ENCODE measurements around the gene ZNF20.

The ZNF20 gene

GRCh38 chr19:12139885-12140544 is at the start of gene ZNF20:
TSS of gene ZNF20 (minus strand) at chr19:12140350. CDS start at chr19:12140182, 168 bp downstream.
- H3K36me3 Mint-ChIP-seq, result peaks cover 33% of the 10 kb centered on the region
- DNase-seq (ENCODE audit: low spot score in 2 of 2), result peak; percentile 84 to 95
- peaks cover 36% of the 10 kb centered on the region for H3K4me1 Mint-ChIP-seq
- ATAC-seq, result peak; percentile 96
- H3K4me3 Mint-ChIP-seq, result peak within 1 kb of the TSS; percentile 76
- H3K9me3 Mint-ChIP-seq, result no peaks in the 10 kb centered on the region
- H3K27ac Mint-ChIP-seq, result peak within 1 kb of the TSS; percentile 60

GRCh38 chr19:12187625-12188024 is 47.5 kb upstream of the ZNF20 start:
- no peaks in the 10 kb centered on the region for H3K4me1 Mint-ChIP-seq
- no peak for ATAC-seq
- peaks cover 76% of the 10 kb centered on the region for H3K36me3 Mint-ChIP-seq
- H3K27ac Mint-ChIP-seq, result no peak overlapping the region
- no peak for DNase-seq (ENCODE audit: low spot score in 2 of 2)
- H3K9me3 Mint-ChIP-seq, result peaks cover 25% of the 10 kb centered on the region
- H3K4me3 Mint-ChIP-seq, result no peak overlapping the region

GRCh38 chr19:12180377-12180776 is 40.2 kb upstream of the ZNF20 start:
- Mint-ChIP-seq H3K9me3 (peaks cover 9% of the 10 kb centered on the region), H3K4me3 (no peak overlapping the region), H3K36me3 (peaks cover 48% of the 10 kb centered on the region), H3K27ac (no peak overlapping the region), H3K4me1 (peaks cover 12% of the 10 kb centered on the region)
- DNase-seq (ENCODE audit: low spot score in 2 of 2) (no peak), ATAC-seq (no peak)

- Mint-ChIP-seq H3K27ac (peak overlapping the region; percentile 61), H3K4me3 (no peak overlapping the region), H3K9me3 (no peaks in the 10 kb centered on the region), H3K4me1 (peaks cover 33% of the 10 kb centered on the region), H3K36me3 (peaks cover 76% of the 10 kb centered on the region)
- ATAC-seq, result no peak
- DNase-seq (ENCODE audit: low spot score in 2 of 2), result no peak
Measured at GRCh38 chr19:12166626-12167025, 26.5 kb upstream of the ZNF20 start.

- H3K36me3 Mint-ChIP-seq, result peaks cover 48% of the 10 kb centered on the region
- peak overlapping the region; percentile 100 for H3K27ac Mint-ChIP-seq
- ATAC-seq (no peak), DNase-seq (ENCODE audit: low spot score in 2 of 2) (no peak)
- peak overlapping the region; percentile 99 for H3K4me3 Mint-ChIP-seq
- no peaks in the 10 kb centered on the region for H3K9me3 Mint-ChIP-seq
- peaks cover 33% of the 10 kb centered on the region for H3K4me1 Mint-ChIP-seq
Measured at GRCh38 chr19:12163826-12164225, 23.7 kb upstream of the ZNF20 start.

- peaks cover 33% of the 10 kb centered on the region for H3K4me1 Mint-ChIP-seq
- peak within 1 kb of the TSS; percentile 99 for H3K4me3 Mint-ChIP-seq
- ATAC-seq (peak; percentile 99), DNase-seq (ENCODE audit: low spot score in 2 of 2) (peak; percentile 82 to 94)
- peaks cover 42% of the 10 kb centered on the region for H3K36me3 Mint-ChIP-seq
- H3K27ac Mint-ChIP-seq, result peak within 1 kb of the TSS; percentile 100
- no peaks in the 10 kb centered on the region for H3K9me3 Mint-ChIP-seq
Measured at GRCh38 chr19:12162882-12163806, 23.0 kb upstream of the ZNF20 start, which contains the start of gene ZNF136. TSS of gene ZNF136 (plus strand) at chr19:12163096. CDS start at chr19:12163204, 108 bp downstream.

GRCh38 chr19:12162513-12162881 is 22.3 kb upstream of the ZNF20 start:
- Mint-ChIP-seq H3K36me3 (peaks cover 36% of the 10 kb centered on the region), H3K4me3 (peak overlapping the region; percentile 99), H3K4me1 (peaks cover 33% of the 10 kb centered on the region), H3K27ac (peak overlapping the region; percentile 100), H3K9me3 (no peaks in the 10 kb centered on the region)
- ATAC-seq, result peak; percentile 1
- DNase-seq (ENCODE audit: low spot score in 2 of 2), result no peak

- Mint-ChIP-seq H3K27ac (no peak overlapping the region), H3K4me1 (peaks cover 18% of the 10 kb centered on the region), H3K36me3 (peaks cover 16% of the 10 kb centered on the region), H3K9me3 (no peaks in the 10 kb centered on the region), H3K4me3 (no peak overlapping the region)
- no peak for ATAC-seq
- no peak for DNase-seq (ENCODE audit: low spot score in 2 of 2)
Measured at GRCh38 chr19:12159773-12160414, 19.7 kb upstream of the ZNF20 start.

GRCh38 chr19:12156223-12157058 is 16.3 kb upstream of the ZNF20 start, which contains the start of gene ZNF625:
TSS of gene ZNF625 (minus strand) at chr19:12156734. CDS start at chr19:12156558, 176 bp downstream.
- ATAC-seq (peak; percentile 85), DNase-seq (ENCODE audit: low spot score in 2 of 2) (peak in 1 of 2 donors; percentile 69)
- Mint-ChIP-seq H3K4me1 (peaks cover 6% of the 10 kb centered on the region), H3K27ac (peak within 1 kb of the TSS; percentile 90), H3K36me3 (peaks cover 6% of the 10 kb centered on the region), H3K9me3 (no peaks in the 10 kb centered on the region), H3K4me3 (peak within 1 kb of the TSS; percentile 82)

- ATAC-seq, result no peak
- peaks cover 6% of the 10 kb centered on the region for H3K4me1 Mint-ChIP-seq
- H3K36me3 Mint-ChIP-seq, result peaks cover 6% of the 10 kb centered on the region
- H3K4me3 Mint-ChIP-seq, result peak overlapping the region; percentile 82
- no peak overlapping the region for H3K27ac Mint-ChIP-seq
- H3K9me3 Mint-ChIP-seq, result no peaks in the 10 kb centered on the region
- no peak for DNase-seq (ENCODE audit: low spot score in 2 of 2)
Measured at GRCh38 chr19:12155324-12155860, 15.2 kb upstream of the ZNF20 start.

- Mint-ChIP-seq H3K4me1 (peaks cover 11% of the 10 kb centered on the region), H3K36me3 (peaks cover 10% of the 10 kb centered on the region)
Measured at GRCh38 chr19:12145348-12145747, 5.2 kb upstream of the ZNF20 start.

GRCh38 chr19:12141405-12141736 is 1.2 kb upstream of the ZNF20 start:
- Mint-ChIP-seq H3K36me3 (peaks cover 26% of the 10 kb centered on the region), H3K9me3 (peaks cover 5% of the 10 kb centered on the region), H3K4me3 (peak overlapping the region; percentile 76), H3K27ac (no peak overlapping the region), H3K4me1 (peaks cover 36% of the 10 kb centered on the region)
- DNase-seq (ENCODE audit: low spot score in 2 of 2), result no peak
- no peak for ATAC-seq

More at GRCh38 chr19:12145348-12145747, 5.2 kb upstream of the ZNF20 start:
- no peak overlapping the region for H3K27ac Mint-ChIP-seq
- no peak for ATAC-seq
- H3K9me3 Mint-ChIP-seq, result peaks cover 5% of the 10 kb centered on the region
- no peak for DNase-seq (ENCODE audit: low spot score in 2 of 2)
- H3K4me3 Mint-ChIP-seq, result no peak overlapping the region

- DNase-seq (ENCODE audit: low spot score in 2 of 2) (peak; percentile 76 to 89), ATAC-seq (peak; percentile 82)
- Mint-ChIP-seq H3K4me3 (peak overlapping the region; percentile 76), H3K9me3 (peaks cover 5% of the 10 kb centered on the region), H3K27ac (no peak overlapping the region), H3K4me1 (peaks cover 36% of the 10 kb centered on the region), H3K36me3 (peaks cover 26% of the 10 kb centered on the region)
Measured at GRCh38 chr19:12140545-12141404, 625 bp upstream of the ZNF20 start.
